ENCODE data around the gene FSTL3. TPM values are rescaled to one million over a fixed set of nuclear protein-coding genes. Genes with fewer than 3 reads are reported as not detected.
A peak's percentile ranks its signal among the peaks of the same experiment; 100 is the strongest.

The FSTL3 gene
- total RNA-seq, 4 donors from 2014 or later = 582 to 977 (median 642) TPM

DNA sequence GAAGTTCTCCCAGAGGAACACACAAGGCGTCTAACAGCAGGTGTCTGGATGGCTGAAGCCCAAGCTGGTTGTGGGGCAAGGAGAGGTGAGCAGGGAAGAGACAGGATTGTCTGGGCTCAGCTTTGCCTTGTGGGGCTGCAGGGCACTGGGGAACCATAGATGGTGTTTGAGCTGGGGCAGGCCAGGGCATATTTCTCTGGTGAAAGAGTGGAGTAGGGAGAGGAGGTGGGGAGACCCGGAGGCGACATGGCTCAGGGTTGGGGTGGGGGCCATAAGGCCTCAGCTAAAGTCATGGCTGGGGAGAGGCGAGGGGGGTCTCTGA, 27.1 kb downstream of the FSTL3 start:
- TF ChIP-seq, protein P1, sequence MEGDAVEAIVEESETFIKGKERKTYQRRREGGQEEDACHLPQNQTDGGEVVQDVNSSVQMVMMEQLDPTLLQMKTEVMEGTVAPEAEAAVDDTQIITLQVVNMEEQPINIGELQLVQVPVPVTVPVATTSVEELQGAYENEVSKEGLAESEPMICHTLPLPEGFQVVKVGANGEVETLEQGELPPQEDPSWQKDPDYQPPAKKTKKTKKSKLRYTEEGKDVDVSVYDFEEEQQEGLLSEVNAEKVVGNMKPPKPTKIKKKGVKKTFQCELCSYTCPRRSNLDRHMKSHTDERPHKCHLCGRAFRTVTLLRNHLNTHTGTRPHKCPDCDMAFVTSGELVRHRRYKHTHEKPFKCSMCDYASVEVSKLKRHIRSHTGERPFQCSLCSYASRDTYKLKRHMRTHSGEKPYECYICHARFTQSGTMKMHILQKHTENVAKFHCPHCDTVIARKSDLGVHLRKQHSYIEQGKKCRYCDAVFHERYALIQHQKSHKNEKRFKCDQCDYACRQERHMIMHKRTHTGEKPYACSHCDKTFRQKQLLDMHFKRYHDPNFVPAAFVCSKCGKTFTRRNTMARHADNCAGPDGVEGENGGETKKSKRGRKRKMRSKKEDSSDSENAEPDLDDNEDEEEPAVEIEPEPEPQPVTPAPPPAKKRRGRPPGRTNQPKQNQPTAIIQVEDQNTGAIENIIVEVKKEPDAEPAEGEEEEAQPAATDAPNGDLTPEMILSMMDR (IDR thresholded peaks at IDR 0.05) = no peak
- TF ChIP-seq POLR2A (IDR thresholded peaks at IDR 0.05) = no peak
- no peak for TF ChIP-seq EP300 (IDR thresholded peaks at IDR 0.05)
- Histone ChIP-seq H3K9me3 (no peaks in the 10 kb centered on the region), H3K36me3 (no peaks in the 10 kb centered on the region), H3K27ac (peak overlapping the region in 1 of 4 donors; percentile 26), H3K4me1 (peaks cover 0 to 21% (median 2%) of the 10 kb centered on the region in 4 donors), H3K4me3 (peak overlapping the region in 1 of 4 donors; percentile 37), H3K27me3 (no peaks in the 10 kb centered on the region)
- WGBS, 2 donors = 36 to 42% methylated on average over 4 of the region's 4 CpGs
- no peak for DNase-seq (ENCODE audit: low spot score in 2 of 2)

GRCh38 chr19:703651-704446, 27.7 kb downstream of the FSTL3 start:
- WGBS, 2 donors = 7 to 8% methylated on average over 25 to 46 of the region's 50 CpGs
- Histone ChIP-seq H3K4me3 (peak overlapping the region in 1 of 4 donors; percentile 37), H3K9me3 (no peaks in the 10 kb centered on the region), H3K27me3 (no peaks in the 10 kb centered on the region), H3K27ac (peak overlapping the region in 1 of 4 donors; percentile 26), H3K36me3 (no peaks in the 10 kb centered on the region), H3K4me1 (peaks cover 0 to 23% (median 2%) of the 10 kb centered on the region in 4 donors)
- peak; percentile 63 to 76 for DNase-seq (ENCODE audit: low spot score in 2 of 2)
- TF ChIP-seq, protein P1 (IDR thresholded peaks at IDR 0.05) = no peak
- TF ChIP-seq POLR2A (IDR thresholded peaks at IDR 0.05) = no peak
- TF ChIP-seq EP300 (IDR thresholded peaks at IDR 0.05) = no peak

- no peaks in the 10 kb centered on the region for H3K27me3 ChIP-seq
- TF ChIP-seq POLR2A (IDR thresholded peaks at IDR 0.05) (no peak), EP300 (IDR thresholded peaks at IDR 0.05) (no peak)
- TF ChIP-seq, protein P1 (IDR thresholded peaks at IDR 0.05) = no peak
- H3K4me1 ChIP-seq = peaks cover 0 to 24% (median 2%) of the 10 kb centered on the region in 4 donors
- H3K27ac ChIP-seq = no peak overlapping the region
- H3K9me3 ChIP-seq = no peaks in the 10 kb centered on the region
- 25% methylated on average over 14 of the region's 14 CpGs for WGBS, 2 donors
- no peak for DNase-seq (ENCODE audit: low spot score in 2 of 2)
- peak overlapping the region in 1 of 4 donors; percentile 14 for H3K4me3 ChIP-seq
- H3K36me3 ChIP-seq = no peaks in the 10 kb centered on the region
These were observed 28.2 kb downstream of the FSTL3 start for GRCh38 chr19:704447-704741.

GRCh38 chr19:708154-709143, 32.3 kb downstream of the FSTL3 start, which contains the start of gene PALM:
PALM (plus strand) TSS chr19:708935; CDS start chr19:709147, 212 bp downstream.
- H3K9me3 ChIP-seq = no peaks in the 10 kb centered on the region
- peaks cover 0 to 46% (median 4%) of the 10 kb centered on the region in 4 donors for H3K4me1 ChIP-seq
- TF ChIP-seq, protein P1 (IDR thresholded peaks at IDR 0.05) = peak in 4 of 5 experiments; percentile 4 to 72 (median 37)
- no peak for TF ChIP-seq POLR2A (IDR thresholded peaks at IDR 0.05)
- WGBS, 2 donors = 26 to 34% methylated on average over 7 to 8 of the region's 93 CpGs
- DNase-seq (ENCODE audit: low spot score in 2 of 2) = no peak
- peaks cover 0 to 6% (median 0%) of the 10 kb centered on the region in 3 donors for H3K36me3 ChIP-seq
- no peaks in the 10 kb centered on the region for H3K27me3 ChIP-seq
- peak within 1 kb of the TSS; percentile 85 to 96 (median 96) for H3K27ac ChIP-seq
- peak within 1 kb of the TSS; percentile 57 to 87 (median 84) for H3K4me3 ChIP-seq

All from tibial nerve (tissue), 4 donors.